Uterus (tissue), 2 donors: ENCODE measurements around the gene ACTL6A.
A peak's percentile ranks its signal among the peaks of the same experiment; 100 is the strongest.

Source experiments
- POLR2A ChIP-seq, 2 donors: fragments of 450-650 bp; IDR thresholded peaks; one replicate each; pipeline ENCODE4 v1.6.1; 2016; ENCODE audit warnings: antibody characterized with exemption in 2 of 2, mild to moderate bottlenecking in 1 of 2, moderate library complexity in 1 of 2
- TF ChIP-seq, protein P1 (sequence below), 4 experiments: fragments of 200-600 bp in 2 of 4; fragments of 450-650 bp in 2 of 4; sonication (generic) in 2 of 4; IDR thresholded peaks; one replicate each; pipeline ENCODE4 v1.5.1; 2016 to 2019; ENCODE audit warnings: antibody characterized with exemption in 4 of 4, mild to moderate bottlenecking in 2 of 4, moderate library complexity in 1 of 4

- TF ChIP-seq, protein P1, sequence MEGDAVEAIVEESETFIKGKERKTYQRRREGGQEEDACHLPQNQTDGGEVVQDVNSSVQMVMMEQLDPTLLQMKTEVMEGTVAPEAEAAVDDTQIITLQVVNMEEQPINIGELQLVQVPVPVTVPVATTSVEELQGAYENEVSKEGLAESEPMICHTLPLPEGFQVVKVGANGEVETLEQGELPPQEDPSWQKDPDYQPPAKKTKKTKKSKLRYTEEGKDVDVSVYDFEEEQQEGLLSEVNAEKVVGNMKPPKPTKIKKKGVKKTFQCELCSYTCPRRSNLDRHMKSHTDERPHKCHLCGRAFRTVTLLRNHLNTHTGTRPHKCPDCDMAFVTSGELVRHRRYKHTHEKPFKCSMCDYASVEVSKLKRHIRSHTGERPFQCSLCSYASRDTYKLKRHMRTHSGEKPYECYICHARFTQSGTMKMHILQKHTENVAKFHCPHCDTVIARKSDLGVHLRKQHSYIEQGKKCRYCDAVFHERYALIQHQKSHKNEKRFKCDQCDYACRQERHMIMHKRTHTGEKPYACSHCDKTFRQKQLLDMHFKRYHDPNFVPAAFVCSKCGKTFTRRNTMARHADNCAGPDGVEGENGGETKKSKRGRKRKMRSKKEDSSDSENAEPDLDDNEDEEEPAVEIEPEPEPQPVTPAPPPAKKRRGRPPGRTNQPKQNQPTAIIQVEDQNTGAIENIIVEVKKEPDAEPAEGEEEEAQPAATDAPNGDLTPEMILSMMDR (IDR thresholded peaks at IDR 0.05): peak in 1 of 4 experiments; percentile 26
- TF ChIP-seq POLR2A (IDR thresholded peaks at IDR 0.05): peak; percentile 63 to 68
Observed at GRCh38 chr3:179562591-179563270, at the start of gene ACTL6A.
